ENCODE results near the gene CPNE4. TPM values are rescaled to one million over a fixed set of nuclear protein-coding genes. Genes with fewer than 3 reads are reported as not detected.

CPNE4 gene
- total RNA-seq, 2 donors from 2014 or later, result 1.2 to 7.6 TPM

GRCh38 chr3:131596884-131597283 lies 437.9 kb downstream of the CPNE4 start:
- intact Hi-C loops (cut with DNase I), result no loop called here
- DNase-seq (no peak), ATAC-seq (no peak)

DNA sequence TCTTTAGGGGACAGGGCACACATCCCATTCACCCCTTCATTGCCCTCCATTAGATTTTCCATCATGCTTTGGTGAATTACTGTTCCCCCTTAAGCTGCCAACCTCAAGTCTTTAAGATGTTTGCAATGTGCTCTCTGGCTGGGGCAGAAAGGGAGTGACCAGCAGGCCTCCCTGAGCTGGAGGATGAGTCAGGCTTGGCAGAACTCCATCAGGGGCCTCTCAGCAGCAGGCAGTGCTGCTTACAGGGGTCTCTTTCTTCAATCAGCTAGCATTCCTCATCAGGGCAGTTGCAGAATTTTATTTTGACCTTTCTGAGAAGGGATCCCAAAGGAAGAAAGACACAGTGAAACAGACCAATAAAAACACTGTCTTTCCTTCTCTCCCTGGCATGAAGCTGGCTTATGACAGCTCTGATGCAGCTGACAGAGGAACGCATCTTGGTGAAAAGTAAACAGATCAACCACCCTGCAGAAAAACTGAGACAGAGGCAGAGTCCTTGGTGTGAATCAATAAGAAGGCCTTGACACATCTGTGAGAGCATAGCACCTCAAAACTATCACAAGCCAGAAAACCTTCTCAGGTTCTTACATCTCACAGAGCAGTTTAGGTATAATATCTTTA lies 443.3 kb downstream of the CPNE4 start:
- DNase-seq, result no peak
- intact Hi-C loops (cut with DNase I), result no loop called here

DNA sequence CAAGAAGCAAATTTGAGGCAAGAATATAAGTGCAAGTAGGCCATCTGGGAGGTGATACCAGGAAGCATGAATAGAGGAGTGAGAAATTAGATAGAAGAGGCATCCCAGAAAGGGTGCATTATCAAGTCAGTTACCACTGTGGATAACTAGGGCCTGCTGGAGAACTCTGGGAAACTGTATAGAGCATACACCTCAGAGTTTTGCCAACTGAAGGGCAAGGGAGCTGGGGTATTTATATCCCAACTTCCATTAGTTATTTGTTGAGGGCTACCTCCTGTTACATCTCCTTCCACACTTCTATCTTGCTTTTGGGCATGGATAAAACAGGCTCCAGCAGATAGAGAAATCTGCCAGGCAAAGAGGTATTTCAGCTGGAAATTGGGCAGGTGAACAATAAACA lies 448.5 kb downstream of the CPNE4 start:
- ATAC-seq (no peak), DNase-seq (no peak)
- intact Hi-C loops (cut with DNase I), result no loop called here

More for the DNA sequence above, 443.3 kb downstream of the CPNE4 start:
- peak in 1 of 2 donors; percentile 83 for ATAC-seq

DNA sequence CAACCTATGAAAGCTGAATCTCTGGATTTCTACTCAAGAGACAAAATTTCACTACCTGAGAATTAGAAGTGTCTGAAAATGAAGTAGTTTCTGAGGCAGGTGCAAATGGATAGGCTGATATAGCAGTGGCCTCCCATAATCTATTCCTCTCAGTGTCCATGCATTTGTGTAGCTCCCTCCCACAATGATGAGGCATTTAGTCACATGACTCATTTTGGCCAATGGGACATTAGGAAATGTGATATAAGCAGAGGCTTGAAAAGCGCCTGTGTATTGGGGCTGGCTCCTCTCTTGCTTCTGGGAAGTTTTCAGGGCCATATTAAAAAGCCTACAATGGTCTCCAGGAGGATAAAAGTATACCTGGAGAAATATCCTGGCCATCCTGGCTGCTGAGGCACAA lies 452.4 kb downstream of the CPNE4 start:
- intact Hi-C loops (cut with DNase I), result no loop called here
- no peak for DNase-seq
- no peak for ATAC-seq

- ATAC-seq, result no peak
- intact Hi-C loops (cut with DNase I), result no loop called here
- no peak for DNase-seq
Measured at GRCh38 chr3:131568460-131568859, 466.4 kb downstream of the CPNE4 start.

DNA sequence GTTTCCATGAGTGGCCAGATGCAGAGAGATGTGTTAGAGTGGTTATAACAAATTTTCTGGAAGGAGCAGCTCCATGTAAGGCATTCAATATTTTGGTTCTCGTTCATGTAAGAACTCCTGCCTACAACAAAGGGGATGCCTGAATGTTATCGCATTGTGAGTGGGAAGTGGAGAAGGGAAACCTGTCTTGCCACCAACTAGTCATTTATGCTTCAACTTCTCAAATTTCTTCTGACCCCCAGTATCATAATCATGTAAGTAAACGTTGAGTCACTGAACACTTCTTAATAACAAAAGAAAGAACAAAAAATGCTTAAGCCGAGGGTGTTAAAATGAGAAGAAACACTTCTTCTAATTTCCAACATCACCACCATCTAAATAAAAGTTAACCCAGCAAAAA lies 470.0 kb downstream of the CPNE4 start:
- ATAC-seq (no peak), DNase-seq (no peak)
- intact Hi-C loops (cut with DNase I), result no loop called here

DNA sequence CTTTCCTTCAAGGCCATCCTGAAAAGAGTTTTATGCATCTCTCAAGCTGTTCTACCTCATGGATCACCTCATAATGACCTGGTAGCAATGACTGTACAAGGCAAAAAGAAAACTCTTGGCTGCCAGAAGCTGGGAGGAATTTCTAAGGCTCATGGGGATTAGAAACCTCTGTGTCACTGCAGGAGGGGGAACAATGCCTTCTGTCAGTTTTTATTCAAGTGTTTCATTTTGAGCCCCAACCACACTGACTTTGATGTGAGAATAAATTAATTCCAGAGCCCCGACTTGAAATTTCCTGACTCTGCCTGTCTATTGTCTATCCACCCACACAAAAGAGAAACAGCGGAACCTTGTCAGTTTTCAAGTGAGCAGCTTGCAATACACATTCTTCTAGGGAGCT lies 473.3 kb downstream of the CPNE4 start:
- no peak for ATAC-seq
- intact Hi-C loops (cut with DNase I), result no loop called here

GRCh38 chr3:131560795-131561194 lies 474.0 kb downstream of the CPNE4 start:
- DNase-seq, result no peak
- intact Hi-C loops (cut with DNase I), result no loop called here
- ATAC-seq, result no peak

More for the DNA sequence above, 473.3 kb downstream of the CPNE4 start:
- DNase-seq, result no peak

DNA sequence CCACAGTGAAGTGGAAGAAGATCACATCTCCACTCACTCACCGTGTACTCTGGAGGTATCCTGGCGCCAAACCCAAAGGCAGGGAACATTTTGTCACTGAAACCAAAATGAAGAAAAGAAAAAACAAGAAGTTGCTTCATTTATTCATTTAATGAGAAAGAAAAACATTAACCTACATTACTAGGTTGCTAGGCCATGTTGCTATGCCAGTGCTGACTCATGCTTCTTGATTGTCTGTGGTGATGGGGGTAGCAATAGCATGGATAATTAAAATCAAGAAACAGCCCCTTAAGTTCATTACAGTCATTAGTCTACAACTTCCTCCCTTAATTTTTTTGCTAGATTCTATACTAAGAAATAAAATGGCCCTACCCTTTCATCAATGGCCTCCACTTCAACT lies 479.4 kb downstream of the CPNE4 start:
- ATAC-seq, result no peak
- no peak for DNase-seq
- intact Hi-C loops (cut with DNase I), result no loop called here

GRCh38 chr3:131553495-131554247 lies 481.1 kb downstream of the CPNE4 start:
- intact Hi-C loops (cut with DNase I), result no loop called here
- ATAC-seq, result no peak
- no peak for DNase-seq

- DNase-seq (no peak), ATAC-seq (no peak)
- intact Hi-C loops (cut with DNase I), result no loop called here
Measured at GRCh38 chr3:131551761-131552160, 483.1 kb downstream of the CPNE4 start.

DNA sequence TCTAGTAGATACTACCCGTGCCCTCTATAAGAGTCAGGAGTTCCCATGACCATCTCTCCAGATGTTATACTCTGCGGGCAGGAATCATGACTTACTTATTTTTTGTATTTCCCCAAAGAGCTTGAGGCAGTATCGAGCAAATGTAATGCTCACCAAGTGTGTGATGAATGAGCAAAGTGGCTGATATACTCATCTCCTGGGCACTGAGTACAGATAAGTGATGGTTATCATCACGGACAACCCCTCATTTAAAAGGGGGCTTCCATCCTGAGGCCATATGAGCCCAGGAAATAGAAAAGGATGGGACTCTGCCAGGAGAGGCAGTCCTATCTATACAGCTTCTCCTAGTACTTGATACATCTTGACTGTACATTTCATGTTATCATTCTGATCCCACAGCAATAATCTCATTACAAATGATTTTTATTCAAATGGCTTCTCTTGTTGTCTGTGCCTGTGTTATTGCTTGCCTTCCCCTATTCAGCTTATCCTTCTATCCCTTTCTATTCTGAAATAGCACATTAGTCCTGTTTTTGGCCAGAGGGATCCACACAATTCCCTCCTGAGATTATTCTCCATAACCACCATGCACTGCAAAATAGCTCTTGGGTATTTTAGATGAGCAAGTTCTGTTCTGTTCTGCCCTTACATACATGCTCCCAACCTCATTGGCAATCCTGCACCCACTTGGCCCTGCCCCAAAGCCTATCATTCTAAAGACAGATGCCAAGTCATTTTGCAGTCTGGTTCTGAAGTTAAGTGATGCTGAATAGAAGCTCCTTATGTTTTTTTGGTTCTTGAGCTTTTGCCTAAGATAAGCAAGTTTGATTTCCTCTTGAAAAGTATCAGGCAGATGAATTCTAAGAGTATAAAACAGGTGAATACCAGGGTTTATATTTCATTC lies 484.0 kb downstream of the CPNE4 start:
- ATAC-seq (no peak), DNase-seq (no peak)
- intact Hi-C loops (cut with DNase I), result no loop called here

GRCh38 chr3:131549340-131549739 lies 485.5 kb downstream of the CPNE4 start:
- DNase-seq, result no peak
- ATAC-seq, result no peak
- intact Hi-C loops (cut with DNase I), result no loop called here

GRCh38 chr3:131547585-131547984 lies 487.2 kb downstream of the CPNE4 start:
- intact Hi-C loops (cut with DNase I), result no loop called here
- ATAC-seq, result no peak
- DNase-seq, result no peak

DNA sequence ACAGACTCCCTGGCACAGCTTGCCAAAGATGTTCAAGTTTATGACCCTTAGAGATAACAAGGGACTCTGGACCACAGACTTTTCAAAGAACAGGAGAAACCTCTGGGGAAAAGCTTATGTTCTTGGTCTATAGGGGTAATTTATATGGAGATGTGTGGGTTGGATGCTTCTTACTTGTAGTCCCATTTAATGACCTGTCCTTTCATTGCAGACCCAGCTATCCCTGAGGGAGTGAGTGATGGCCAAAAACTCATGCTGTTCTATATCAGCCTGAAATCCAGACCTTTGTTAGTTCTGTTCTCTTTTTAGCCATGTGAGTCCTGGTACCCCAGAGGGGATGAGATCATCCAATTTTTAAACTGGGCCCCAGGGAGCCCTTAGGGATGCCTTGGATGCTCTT lies 488.4 kb downstream of the CPNE4 start:
- intact Hi-C loops (cut with DNase I), result no loop called here
- no peak for ATAC-seq
- no peak for DNase-seq

GRCh38 chr3:131544557-131544956 lies 490.3 kb downstream of the CPNE4 start:
- intact Hi-C loops (cut with DNase I), result no loop called here
- DNase-seq (no peak), ATAC-seq (no peak)

DNA sequence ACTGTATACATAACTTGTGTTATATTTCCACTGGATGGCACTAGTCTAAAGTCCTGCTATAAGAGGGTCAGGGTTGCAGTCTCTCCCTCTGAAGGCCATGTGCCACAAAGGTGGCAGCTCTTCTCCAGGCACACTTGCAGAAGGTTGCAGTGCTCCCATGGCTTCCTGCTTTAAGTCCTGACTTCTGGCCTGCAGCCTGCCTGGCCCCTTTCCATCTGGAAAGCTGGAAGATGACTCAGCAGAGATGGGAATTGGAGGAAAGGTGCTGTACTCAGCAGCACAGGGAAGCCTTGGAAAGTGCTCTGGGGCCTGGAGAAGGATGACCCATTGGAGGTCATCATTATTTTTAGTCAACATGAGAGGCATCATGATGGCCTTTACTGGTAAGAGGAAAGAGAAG lies 491.1 kb downstream of the CPNE4 start:
- intact Hi-C loops (cut with DNase I), result no loop called here
- peak; percentile 97 to 99 for ATAC-seq

DNA sequence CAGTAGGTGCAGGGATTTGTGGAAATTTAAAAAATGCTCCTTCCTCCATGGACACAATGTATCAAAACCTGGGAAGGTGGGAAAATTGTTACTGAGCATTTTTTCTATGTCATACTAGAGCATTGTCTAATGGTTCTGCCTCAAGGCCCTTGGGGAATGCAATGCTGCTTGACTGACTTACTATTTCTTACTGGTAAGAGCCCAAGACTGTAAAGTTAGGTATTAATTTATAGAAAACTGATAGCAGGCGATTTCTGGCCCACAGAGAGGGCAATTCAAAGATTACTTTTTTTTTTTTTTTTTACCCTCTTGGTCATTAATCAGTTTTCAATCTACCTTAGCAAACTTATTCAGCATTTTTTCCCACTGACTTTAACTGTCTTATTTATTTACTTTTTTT lies 493.5 kb downstream of the CPNE4 start:
- intact Hi-C loops (cut with DNase I), result no loop called here

More for the DNA sequence above, 491.1 kb downstream of the CPNE4 start:
- peak; percentile 75 for DNase-seq

DNA sequence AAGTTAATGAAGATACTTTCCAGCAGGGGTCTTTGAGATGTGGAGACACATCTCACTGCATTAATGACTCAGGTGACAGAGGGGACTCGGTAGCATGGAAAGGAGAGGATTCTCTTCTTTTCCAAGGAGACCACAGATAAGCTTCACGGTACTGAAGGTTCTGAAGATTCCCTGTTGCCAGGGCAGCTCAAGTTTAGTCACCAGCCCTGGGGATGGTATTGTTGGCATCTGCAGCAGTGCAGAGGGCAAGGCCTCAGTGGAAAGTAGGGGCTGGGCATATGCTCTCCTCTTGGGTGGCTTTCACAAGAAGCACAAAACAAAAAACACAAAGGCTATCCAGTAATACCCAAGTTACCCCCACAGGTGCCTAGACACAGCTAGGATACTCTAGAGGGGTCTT lies 494.0 kb downstream of the CPNE4 start:
- DNase-seq (no peak), ATAC-seq (no peak)
- intact Hi-C loops (cut with DNase I), result no loop called here

More for the DNA sequence above, 493.5 kb downstream of the CPNE4 start:
- no peak for DNase-seq
- no peak for ATAC-seq

- ATAC-seq (no peak), DNase-seq (no peak)
- intact Hi-C loops (cut with DNase I), result no loop called here
Measured at GRCh38 chr3:131540143-131540542, 494.7 kb downstream of the CPNE4 start.
